ENCODE measurements around the gene ACAT2.
"Not testable (repeated sequence)": the region's sequence is repeated elsewhere in the genome, so short reads cannot be mapped to it uniquely, and the experiment has no call there.

ACAT2 gene

DNA sequence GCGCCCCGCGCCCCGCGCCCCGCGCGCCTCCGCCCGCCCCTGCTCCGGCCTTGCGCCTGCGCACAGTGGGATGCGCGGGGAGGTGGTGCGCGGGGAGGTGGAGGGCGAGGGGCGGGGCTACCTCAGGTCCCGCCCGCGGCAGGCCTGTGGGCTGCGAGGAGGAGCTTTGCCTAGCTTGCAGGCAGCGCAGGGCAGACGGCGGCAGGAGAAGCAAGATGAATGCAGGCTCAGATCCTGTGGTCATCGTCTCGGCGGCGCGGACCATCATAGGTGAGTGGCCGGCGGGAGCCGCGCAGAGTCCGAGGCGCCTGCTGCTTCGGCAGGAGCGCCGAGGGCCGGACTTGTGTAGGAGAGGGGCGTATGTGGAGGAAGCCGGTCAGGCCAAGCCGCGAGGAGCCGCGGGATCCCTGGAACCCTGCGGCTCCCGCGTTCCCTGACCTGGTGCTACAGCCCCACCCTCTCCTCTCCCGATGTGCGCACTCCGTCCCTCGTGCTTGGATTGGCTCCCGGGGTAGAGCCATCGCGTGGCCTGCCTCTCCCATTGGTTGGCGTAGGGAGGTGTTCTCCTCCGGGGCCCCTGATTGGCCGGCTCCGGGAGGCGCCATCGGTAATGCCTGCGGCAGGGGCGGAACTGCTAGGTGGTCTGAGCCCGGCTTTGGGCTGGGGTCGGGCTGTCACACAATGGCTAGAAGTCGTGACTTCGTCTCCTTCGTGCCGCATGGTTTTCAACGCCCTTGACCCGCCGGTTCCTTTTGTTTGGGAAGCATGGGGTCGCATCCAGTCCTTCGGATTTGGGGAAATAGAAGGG is at the start of gene ACAT2:
TSS of gene ACAT2 (plus strand) at position 173 of the 808 bp plus-strand sequence. CDS start at position 216, 43 bp downstream.
- DNase-seq: peak; percentile 99

GRCh38 chr6:159712389-159712788 is 49.5 kb upstream of the ACAT2 start:
- DNase-seq: not testable (repeated sequence)

- no peak for DNase-seq
These were observed 47.9 kb upstream of the ACAT2 start for GRCh38 chr6:159713984-159714383.

GRCh38 chr6:159714404-159714803 is 47.4 kb upstream of the ACAT2 start:
- no peak for DNase-seq

- no peak for DNase-seq
These were observed 46.7 kb upstream of the ACAT2 start for GRCh38 chr6:159715166-159715565.

GRCh38 chr6:159715605-159716004 is 46.2 kb upstream of the ACAT2 start:
- DNase-seq: no peak

DNA sequence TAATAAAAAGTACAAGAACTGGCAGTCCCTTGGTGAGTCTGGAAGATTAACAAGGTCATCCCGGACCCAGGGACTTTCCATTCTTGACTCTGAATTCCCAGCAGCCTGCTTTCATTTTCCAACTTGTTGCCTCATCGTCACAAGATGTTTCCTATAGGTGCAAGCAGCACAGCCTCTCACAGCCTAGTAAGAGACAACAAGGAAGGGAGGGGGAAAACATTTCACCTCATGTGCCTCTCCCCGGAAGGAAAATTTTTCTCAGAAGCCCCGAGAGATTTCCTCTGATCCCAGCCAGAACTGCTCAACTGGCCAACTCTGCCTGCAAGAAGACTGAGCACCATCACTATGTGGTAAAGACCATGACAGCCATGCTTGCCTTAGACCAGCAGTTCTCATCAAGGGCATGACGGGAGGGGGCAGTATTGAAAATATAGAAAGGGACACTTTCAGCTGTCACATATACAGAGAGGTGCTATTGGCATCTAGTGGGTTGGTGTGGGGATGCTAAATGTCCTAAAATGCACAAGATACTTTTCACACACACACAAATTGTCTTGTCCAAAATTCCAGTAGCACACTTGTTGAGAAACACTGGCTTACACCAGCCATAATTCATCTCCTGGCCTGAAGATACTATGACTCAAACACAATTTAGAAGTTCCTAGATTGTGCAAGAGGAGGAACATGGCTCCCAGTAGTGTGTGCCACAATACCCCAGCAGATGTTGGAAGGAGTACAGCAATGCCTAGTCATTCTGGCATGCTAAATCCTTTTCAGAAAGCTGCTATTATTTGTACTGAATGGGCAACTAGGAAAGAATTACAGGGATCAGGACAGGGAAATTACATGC is 45.4 kb upstream of the ACAT2 start:
- no peak for DNase-seq

DNA sequence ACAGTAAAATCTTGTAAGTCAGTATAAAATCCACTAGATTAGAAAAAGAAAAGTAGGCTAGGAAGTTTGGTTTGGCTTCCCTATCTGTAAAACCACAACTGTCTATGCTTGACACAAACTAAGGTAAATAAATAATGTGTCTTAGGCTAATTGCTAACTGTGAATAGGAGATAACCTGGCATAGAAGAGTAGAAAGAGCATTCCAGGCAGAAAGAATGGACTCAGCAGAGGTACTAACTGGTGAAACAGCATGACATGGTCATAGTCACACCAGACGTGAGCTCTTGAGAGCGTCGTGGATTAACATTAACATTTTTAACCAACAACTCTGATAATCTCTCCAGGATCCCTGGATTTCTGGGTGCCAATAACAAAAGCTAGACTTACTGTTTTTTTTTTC is 43.2 kb upstream of the ACAT2 start:
- DNase-seq: no peak

DNA sequence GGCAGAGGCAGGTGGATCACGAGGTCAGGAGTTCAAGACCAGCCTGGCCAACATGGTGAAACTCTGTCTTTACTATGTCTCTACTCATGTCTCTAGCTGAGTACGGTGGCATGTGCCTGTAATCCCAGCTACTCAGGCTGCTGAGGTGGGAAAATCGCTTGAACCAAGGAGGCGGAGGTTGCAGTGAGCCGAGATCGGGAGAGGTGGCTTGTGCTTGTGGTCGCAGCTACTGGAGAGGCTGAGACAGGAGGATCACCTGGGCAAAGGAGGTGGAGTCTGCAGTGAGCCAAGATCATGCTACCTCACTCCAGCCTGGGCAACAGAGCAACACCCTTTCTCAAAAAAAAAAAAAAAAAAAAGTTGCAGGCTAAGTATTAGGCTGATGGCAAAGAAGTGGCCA is 42.6 kb upstream of the ACAT2 start:
- no peak for DNase-seq

GRCh38 chr6:159720708-159721107 is 41.1 kb upstream of the ACAT2 start:
- DNase-seq: peak; percentile 69

DNA sequence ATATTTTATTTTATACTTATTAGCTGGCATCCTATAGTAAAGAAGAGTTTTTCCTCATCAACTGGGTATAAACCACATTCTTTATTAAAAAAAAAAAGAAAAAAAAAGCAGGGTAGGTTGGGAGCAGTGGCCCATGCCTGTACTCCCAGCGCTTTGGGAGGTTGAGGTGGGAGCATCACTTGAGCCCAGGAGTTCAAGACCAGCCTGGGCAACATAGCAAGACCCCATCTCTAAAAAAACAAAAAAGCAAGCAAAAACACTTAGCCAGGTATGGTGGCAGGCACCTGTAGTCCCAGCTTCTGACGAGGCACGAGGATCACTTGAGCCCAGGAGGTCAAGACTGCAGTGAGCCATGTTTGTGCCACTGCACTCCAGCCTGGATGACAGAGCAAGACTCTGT is 39.9 kb upstream of the ACAT2 start:
- not testable (repeated sequence) for DNase-seq

DNA sequence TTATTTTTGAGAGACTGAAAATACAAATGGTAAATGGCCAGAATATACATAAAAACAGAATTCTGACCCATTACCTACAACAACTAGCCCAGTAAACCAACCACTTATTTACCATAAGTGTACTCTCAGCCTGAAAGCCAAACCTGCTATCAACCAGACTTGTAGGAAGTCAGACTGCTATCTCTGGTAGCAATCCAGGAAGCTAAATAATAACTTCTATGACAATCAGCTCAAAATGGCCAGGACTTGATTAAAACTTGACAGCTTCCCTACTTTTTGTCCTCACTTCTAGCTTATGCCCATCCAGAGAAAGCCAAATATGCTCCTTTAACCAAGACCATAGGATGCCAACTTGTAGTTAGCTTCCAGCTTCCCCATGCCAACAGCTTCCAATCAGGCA is 39.2 kb upstream of the ACAT2 start:
- DNase-seq: no peak

DNA sequence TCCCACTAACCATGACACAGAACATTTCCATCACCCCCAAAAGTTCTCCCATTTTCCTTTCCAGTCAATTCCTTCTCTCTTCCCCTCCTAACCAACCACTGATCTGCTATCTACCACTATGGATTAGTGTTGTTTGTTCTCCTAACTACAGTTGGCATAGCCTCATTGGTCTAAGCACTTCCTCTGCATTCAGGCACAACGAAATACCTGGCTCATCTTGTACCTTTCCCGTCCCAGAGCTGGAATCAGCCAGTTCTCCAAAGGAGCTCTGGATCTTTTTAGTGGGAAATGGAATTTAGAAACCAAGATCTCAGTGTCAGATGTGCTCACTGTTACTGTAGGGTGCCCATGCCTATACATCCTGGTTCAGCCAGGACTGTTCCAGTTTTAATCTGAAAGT is 38.6 kb upstream of the ACAT2 start:
- no peak for DNase-seq

DNA sequence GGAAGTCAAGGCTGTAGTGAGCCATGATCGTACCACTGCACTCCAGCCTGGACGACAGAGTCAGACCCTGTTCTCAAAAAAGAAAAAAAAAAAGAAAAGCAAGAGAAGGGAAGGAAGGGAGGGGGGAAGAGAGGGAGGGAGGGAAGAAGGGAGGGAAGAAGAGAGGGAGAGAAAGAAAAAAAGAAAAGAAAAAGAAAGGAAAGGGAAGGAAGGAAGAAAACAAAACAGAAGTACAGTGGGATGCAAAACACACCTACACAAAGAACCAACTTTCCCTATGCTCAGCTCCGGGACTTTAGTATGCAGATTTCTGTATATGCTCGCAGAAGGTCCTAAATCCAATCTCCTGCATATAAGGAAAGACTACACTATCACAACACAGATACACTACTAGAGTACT is 37.1 kb upstream of the ACAT2 start:
- DNase-seq: no peak

DNA sequence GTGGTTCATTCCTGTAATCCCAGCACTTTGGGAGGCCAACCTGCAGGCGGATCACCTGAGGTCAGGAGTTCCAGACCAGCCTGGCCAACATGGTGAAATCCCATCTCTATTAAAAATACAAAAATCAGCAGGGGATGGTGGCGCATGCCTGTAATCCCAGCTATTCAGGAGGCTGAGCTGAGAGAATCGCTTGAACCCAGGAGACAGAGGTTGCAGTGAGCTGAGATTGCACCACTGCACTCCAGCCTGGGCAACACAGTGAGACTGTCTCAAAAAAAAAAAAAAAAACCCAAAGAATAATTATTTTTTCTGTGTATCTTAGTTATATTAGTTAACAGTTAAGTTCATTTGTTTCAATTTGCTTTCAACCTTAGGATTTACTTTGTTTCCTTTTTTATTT is 36.6 kb upstream of the ACAT2 start:
- DNase-seq: not testable (repeated sequence)

DNA sequence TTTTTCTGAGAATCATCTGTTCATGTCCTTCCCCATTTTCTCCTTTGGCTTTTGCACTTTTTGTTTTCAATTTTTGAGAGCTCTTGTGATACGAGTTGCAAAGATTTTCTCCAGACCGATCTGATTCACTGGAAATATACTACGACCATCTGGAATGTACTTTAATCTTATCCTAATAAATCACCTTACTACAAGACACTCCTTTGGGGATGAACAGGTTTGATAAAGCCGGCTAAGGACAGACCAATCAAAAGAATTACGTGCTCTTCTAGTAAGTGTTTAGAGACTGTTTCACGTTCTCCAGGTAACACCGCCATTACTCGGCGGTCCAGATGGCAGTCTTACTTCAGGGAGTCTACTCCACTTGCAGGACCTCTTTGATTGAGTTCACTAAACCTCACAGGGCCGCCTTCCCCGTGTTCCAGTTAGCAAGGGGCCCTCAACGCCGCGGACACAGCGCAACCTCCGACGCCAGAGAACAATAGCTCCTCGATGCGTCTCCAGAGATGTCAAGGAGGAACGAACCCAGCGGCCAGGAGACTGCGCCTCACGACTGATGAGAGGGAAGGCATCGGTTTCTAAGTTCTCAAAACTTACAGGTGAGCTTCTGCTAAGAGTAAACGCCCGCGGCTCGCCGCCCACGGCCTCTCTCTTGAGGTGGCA is 35.5 kb upstream of the ACAT2 start:
- no peak for DNase-seq

- peak; percentile 99 for DNase-seq
These were observed 34.7 kb upstream of the ACAT2 start, which contains the start of gene WTAP for GRCh38 chr6:159726918-159727716. WTAP (plus strand) TSS chr6:159727506; CDS start chr6:159736266, 8,760 bp downstream.

GRCh38 chr6:159727717-159728445 is 34.0 kb upstream of the ACAT2 start:
- no peak for DNase-seq

GRCh38 chr6:159728531-159728964 is 33.3 kb upstream of the ACAT2 start:
- no peak for DNase-seq

- DNase-seq: no peak
These were observed 32.1 kb upstream of the ACAT2 start for GRCh38 chr6:159729598-159730331.

DNA sequence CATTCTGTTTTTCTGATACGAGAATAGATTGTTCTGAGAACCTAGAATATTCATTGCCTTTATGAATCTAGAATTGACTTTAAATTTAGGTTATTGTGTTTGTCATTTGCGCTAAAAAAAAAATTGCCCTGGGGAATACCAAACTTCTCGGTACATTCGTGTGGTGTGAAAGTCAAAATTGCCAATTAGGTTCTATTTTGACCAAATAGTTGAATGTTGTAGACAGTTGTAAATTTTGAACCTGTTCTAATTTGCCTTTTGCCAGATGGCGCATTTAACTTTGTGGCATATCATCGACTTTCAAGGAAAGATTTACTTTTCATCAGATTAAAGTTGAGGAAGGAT is 31.5 kb upstream of the ACAT2 start:
- no peak for DNase-seq
